Transverse colon (tissue), 4 donors: ENCODE results near the gene RYR3. TPM values are rescaled to one million over a fixed set of nuclear protein-coding genes. Genes with fewer than 3 reads are reported as not detected.

Experiments
- DNase-seq: peaks from one replicate; pipeline ENCODE4 v3.0.0-alpha.2; 2019
- H3K27ac ChIP-seq, 4 donors: fragments of 200-600 bp; sonication (generic); 2 replicates each; pipeline ENCODE4 v1.5.1; 2016 to 2018; ENCODE audit warnings: inconsistent platforms in 4 of 4
- H3K27me3 ChIP-seq: fragments of 200-600 bp; sonication (generic); 2 replicates; pipeline ENCODE4 v1.5.1; 2017; ENCODE audit warnings: inconsistent platforms
- H3K36me3 ChIP-seq, 4 donors: fragments of 200-600 bp; sonication (generic); 2 replicates each; pipeline ENCODE4 v1.5.1; 2017 to 2019; ENCODE audit warnings: inconsistent platforms in 4 of 4
- H3K4me1 ChIP-seq, 4 donors: fragments of 200-600 bp; sonication (generic); 2 replicates each; pipeline ENCODE4 v1.5.1; 2017 to 2020; ENCODE audit warnings: inconsistent platforms in 4 of 4
- H3K4me3 ChIP-seq, 4 donors: fragments of 200-600 bp; sonication (generic); 1 replicate in 1 of 4; 2 replicates in 3 of 4; pipeline versions ENCODE4 v1.5.1 to v1.6.1; 2017 to 2019; ENCODE audit warnings: inconsistent platforms in 4 of 4
- H3K9me3 ChIP-seq, 2 donors: fragments of 200-600 bp; sonication (generic); 2 replicates each; pipeline ENCODE4 v1.5.1; 2017 to 2019; ENCODE audit warnings: inconsistent platforms in 2 of 2
- EP300 ChIP-seq: sonication (generic); formaldehyde crosslinking; IDR thresholded peaks from one replicate; pipeline ENCODE4 v1.6.1; 2017; ENCODE audit warnings: antibody characterized with exemption, low read depth
- POLR2A ChIP-seq: fragments of 450-650 bp; IDR thresholded peaks from one replicate; pipeline ENCODE4 v1.6.1; 2016; ENCODE audit warnings: antibody characterized with exemption, mild to moderate bottlenecking, moderate library complexity
- POLR2AphosphoS5 ChIP-seq, 3 donors: sonication (generic); formaldehyde crosslinking; IDR thresholded peaks; one replicate each; pipeline ENCODE4 v1.6.1; 2016; ENCODE audit warnings: antibody characterized with exemption in 3 of 3
- WGBS, 2 donors: methylation state at CpG; one replicate each; pipeline ENCODE4 v1.1.5; 2018; ENCODE audit warnings: low coverage in 1 of 2; 5-methylcytosine and 5-hydroxymethylcytosine counted together
- in situ Hi-C, 4 donors: fragments of 200-750 bp; cut with MboI; loops; one replicate each; pipeline versions ENCODE4 v1.15.0 to v1.15.1; 2017; ENCODE audit warnings: low sequenced_read_pairs in 3 of 4, low pct_ligation_motif_present in 1 of 4, low pct_unique_long_range_greater_than_20kb in 1 of 4
- intact Hi-C: fragments of 100-400 bp; cut with DNase I; formaldehyde crosslinking; loops from one replicate; pipeline ENCODE4 v1.15.1; 2023; ENCODE audit warnings: low total_unique reads
- total RNA-seq, 4 donors: library from RNA; depleted of rRNA; stranded (reverse); fragments of >200 nt; gene quantifications; one replicate each; pipeline ENCODE4 v1.1.0, GENCODE V29; 2016
- TF ChIP-seq, protein P1 (sequence below), 5 experiments: fragments of 200-600 bp in 3 of 5; fragments of 450-650 bp in 2 of 5; sonication (generic) in 3 of 5; IDR thresholded peaks; 1 replicate in 2 of 5; 2 replicates in 3 of 5; pipeline ENCODE4 v1.5.1; 2016 to 2017; ENCODE audit warnings: antibody characterized with exemption in 5 of 5, inconsistent platforms in 3 of 5, mild to moderate bottlenecking in 2 of 5, moderate library complexity in 1 of 5

Gene RYR3
- total RNA-seq, 4 donors from 2014 or later: 0.96 to 9.7 (median 5.4) TPM

GRCh38 chr15:33746203-33746602 lies 435.4 kb downstream of the RYR3 start:
- in situ Hi-C loops (loop anchor here in 3 of 4 donors (25.0 kb wide), 2 partner anchors 216 to 241 kb away; partner anchors contain the start of gene CHRM5 (in 2 of the 3)), intact Hi-C loops (loop anchor here (10.0 kb wide), 1 partner anchor 1051 kb away; no protein-coding TSS in a partner anchor)
- DNase-seq: peak; percentile 20
- Histone ChIP-seq H3K27ac (no peak overlapping the region), H3K9me3 (no peaks in the 10 kb centered on the region), H3K27me3 (no peaks in the 10 kb centered on the region), H3K36me3 (no peaks in the 10 kb centered on the region), H3K4me1 (peaks cover 0 to 3% (median 0%) of the 10 kb centered on the region in 4 donors), H3K4me3 (no peak overlapping the region)
- WGBS, 2 donors: 48 to 52% methylated on average over 5 of the region's 5 CpGs
- TF ChIP-seq, protein P1, sequence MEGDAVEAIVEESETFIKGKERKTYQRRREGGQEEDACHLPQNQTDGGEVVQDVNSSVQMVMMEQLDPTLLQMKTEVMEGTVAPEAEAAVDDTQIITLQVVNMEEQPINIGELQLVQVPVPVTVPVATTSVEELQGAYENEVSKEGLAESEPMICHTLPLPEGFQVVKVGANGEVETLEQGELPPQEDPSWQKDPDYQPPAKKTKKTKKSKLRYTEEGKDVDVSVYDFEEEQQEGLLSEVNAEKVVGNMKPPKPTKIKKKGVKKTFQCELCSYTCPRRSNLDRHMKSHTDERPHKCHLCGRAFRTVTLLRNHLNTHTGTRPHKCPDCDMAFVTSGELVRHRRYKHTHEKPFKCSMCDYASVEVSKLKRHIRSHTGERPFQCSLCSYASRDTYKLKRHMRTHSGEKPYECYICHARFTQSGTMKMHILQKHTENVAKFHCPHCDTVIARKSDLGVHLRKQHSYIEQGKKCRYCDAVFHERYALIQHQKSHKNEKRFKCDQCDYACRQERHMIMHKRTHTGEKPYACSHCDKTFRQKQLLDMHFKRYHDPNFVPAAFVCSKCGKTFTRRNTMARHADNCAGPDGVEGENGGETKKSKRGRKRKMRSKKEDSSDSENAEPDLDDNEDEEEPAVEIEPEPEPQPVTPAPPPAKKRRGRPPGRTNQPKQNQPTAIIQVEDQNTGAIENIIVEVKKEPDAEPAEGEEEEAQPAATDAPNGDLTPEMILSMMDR (IDR thresholded peaks at IDR 0.05): no peak
- TF ChIP-seq POLR2AphosphoS5 (IDR thresholded peaks at IDR 0.05) (no peak), EP300 (no peak), POLR2A (no peak)

DNA sequence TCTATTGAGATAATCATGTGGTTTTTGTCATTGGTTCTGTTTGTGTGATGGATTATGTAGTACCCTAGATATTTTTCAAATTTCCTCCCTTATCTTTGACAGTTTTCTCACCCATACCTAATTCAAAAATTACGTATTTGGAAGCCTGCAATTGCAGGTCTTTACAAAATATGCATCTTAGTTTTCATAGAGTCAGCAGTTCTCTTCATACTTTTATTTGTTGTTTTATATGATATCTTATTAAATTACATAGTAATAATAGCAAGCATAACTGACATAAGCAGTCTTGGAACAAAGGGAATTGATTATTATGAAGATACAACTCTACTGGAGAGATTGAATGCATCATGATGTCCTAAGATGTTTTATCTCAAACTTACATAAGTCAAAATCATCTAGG lies 442.2 kb downstream of the RYR3 start:
- no peak for DNase-seq
- Histone ChIP-seq H3K36me3 (no peaks in the 10 kb centered on the region), H3K9me3 (no peaks in the 10 kb centered on the region), H3K27ac (no peak overlapping the region), H3K4me3 (no peak overlapping the region), H3K4me1 (no peaks in the 10 kb centered on the region), H3K27me3 (no peaks in the 10 kb centered on the region)
- intact Hi-C loops (no loop called here), in situ Hi-C loops (no loop called here)
- no peak for TF ChIP-seq POLR2AphosphoS5 (IDR thresholded peaks at IDR 0.05)
- TF ChIP-seq POLR2A: no peak
- no peak for TF ChIP-seq EP300
- TF ChIP-seq, protein P1 (IDR thresholded peaks at IDR 0.05): no peak
- 84 to 90% methylated on average over 1 of the region's 1 CpG for WGBS, 2 donors

GRCh38 chr15:33754242-33754641 lies 443.5 kb downstream of the RYR3 start:
- no peaks in the 10 kb centered on the region for H3K27me3 ChIP-seq
- 84 to 88% methylated on average over 3 of the region's 3 CpGs for WGBS, 2 donors
- H3K27ac ChIP-seq: no peak overlapping the region
- no peaks in the 10 kb centered on the region for H3K4me1 ChIP-seq
- no peak for DNase-seq
- H3K36me3 ChIP-seq: no peaks in the 10 kb centered on the region
- intact Hi-C loops: no loop called here
- in situ Hi-C loops: no loop called here
- no peak overlapping the region for H3K4me3 ChIP-seq
- TF ChIP-seq POLR2A (no peak), EP300 (no peak), POLR2AphosphoS5 (IDR thresholded peaks at IDR 0.05) (no peak)
- TF ChIP-seq, protein P1 (IDR thresholded peaks at IDR 0.05): no peak
- H3K9me3 ChIP-seq: no peaks in the 10 kb centered on the region

- Histone ChIP-seq H3K4me1 (no peaks in the 10 kb centered on the region), H3K36me3 (no peaks in the 10 kb centered on the region), H3K9me3 (no peaks in the 10 kb centered on the region), H3K27me3 (no peaks in the 10 kb centered on the region), H3K27ac (no peak overlapping the region), H3K4me3 (no peak overlapping the region)
- TF ChIP-seq POLR2AphosphoS5 (IDR thresholded peaks at IDR 0.05): no peak
- TF ChIP-seq, protein P1 (IDR thresholded peaks at IDR 0.05): no peak
- TF ChIP-seq POLR2A: no peak
- no peak for TF ChIP-seq EP300
- in situ Hi-C loops (no loop called here), intact Hi-C loops (no loop called here)
- 68% methylated on average over 5 of the region's 5 CpGs; no CpG with 5 or more reads in 1 of the 2 donors for WGBS, 2 donors
- DNase-seq: no peak
Observed at GRCh38 chr15:33756961-33757360, 446.2 kb downstream of the RYR3 start.
